ENCODE measurements around the gene WDR20. TPM values are rescaled to one million over a fixed set of nuclear protein-coding genes. Genes with fewer than 3 reads are reported as not detected.
A peak's percentile ranks its signal among the peaks of the same experiment; 100 is the strongest.

The WDR20 gene
- total RNA-seq, 4 donors from 2014 or later = 27.3 to 39.4 (median 33.0) TPM

- Histone ChIP-seq H3K27me3 (no peaks in the 10 kb centered on the region), H3K27ac (no peak overlapping the region), H3K4me3 (no peak overlapping the region), H3K4me1 (no peaks in the 10 kb centered on the region), H3K9me3 (no peaks in the 10 kb centered on the region), H3K36me3 (peaks cover 70% of the 10 kb centered on the region)
- TF ChIP-seq POLR2AphosphoS5 (IDR thresholded peaks at IDR 0.05) (no peak), CTCF (IDR thresholded peaks at IDR 0.05) (no peak), POLR2A (IDR thresholded peaks at IDR 0.05) (no peak), EP300 (IDR thresholded peaks at IDR 0.05) (no peak)
- DNase-seq (ENCODE audit: low spot score in 2 of 2) = no peak
- WGBS = 93% methylated on average over 13 of the region's 13 CpGs
Observed at GRCh38 chr14:102207831-102208365, 68.2 kb downstream of the WDR20 start.

DNA sequence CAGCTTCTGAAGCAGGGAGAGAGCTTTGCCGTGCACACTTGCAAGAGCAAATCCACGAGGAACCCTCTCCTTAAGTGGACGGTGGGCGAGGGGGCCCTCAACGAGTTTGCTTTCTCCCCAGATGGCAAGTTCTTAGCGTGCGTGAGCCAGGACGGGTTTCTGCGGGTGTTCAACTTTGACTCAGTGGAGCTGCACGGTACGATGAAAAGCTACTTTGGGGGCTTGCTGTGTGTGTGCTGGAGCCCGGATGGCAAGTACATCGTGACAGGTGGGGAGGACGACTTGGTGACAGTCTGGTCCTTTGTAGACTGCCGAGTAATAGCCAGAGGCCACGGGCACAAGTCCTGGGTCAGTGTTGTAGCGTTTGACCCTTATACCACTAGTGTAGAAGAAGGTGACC is 69.0 kb downstream of the WDR20 start:
- no peak overlapping the region for H3K27ac ChIP-seq
- no peak overlapping the region for H3K4me3 ChIP-seq
- WGBS = 97% methylated on average over 15 of the region's 17 CpGs
- H3K27me3 ChIP-seq = no peaks in the 10 kb centered on the region
- peaks cover 73% of the 10 kb centered on the region for H3K36me3 ChIP-seq
- H3K9me3 ChIP-seq = no peaks in the 10 kb centered on the region
- no peak for TF ChIP-seq POLR2AphosphoS5 (IDR thresholded peaks at IDR 0.05)
- no peak for TF ChIP-seq POLR2A (IDR thresholded peaks at IDR 0.05)
- no peak for TF ChIP-seq EP300 (IDR thresholded peaks at IDR 0.05)
- TF ChIP-seq CTCF (IDR thresholded peaks at IDR 0.05) = no peak
- H3K4me1 ChIP-seq = no peaks in the 10 kb centered on the region
- DNase-seq (ENCODE audit: low spot score in 2 of 2) = no peak

DNA sequence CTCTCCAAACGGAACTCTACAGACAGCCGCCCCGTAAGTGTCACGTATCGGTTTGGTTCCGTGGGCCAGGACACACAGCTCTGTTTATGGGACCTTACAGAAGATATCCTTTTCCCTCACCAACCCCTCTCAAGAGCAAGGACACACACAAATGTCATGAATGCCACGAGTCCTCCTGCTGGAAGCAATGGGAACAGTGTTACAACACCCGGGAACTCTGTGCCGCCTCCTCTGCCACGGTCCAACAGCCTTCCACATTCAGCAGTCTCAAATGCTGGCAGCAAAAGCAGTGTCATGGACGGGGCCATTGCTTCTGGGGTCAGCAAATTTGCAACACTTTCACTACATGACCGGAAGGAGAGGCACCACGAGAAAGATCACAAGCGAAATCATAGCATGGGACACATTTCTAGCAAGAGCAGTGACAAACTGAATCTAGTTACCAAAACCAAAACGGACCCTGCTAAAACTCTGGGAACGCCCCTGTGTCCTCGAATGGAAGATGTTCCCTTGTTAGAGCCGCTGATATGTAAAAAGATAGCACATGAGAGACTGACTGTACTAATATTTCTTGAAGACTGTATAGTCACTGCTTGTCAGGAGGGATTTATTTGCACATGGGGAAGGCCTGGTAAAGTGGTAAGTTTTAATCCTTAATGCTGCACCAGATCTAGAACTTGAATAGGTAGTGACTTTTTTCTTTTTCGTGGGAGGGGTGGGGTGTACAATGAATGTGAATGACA is 69.7 kb downstream of the WDR20 start:
- no peak overlapping the region for H3K27ac ChIP-seq

DNA sequence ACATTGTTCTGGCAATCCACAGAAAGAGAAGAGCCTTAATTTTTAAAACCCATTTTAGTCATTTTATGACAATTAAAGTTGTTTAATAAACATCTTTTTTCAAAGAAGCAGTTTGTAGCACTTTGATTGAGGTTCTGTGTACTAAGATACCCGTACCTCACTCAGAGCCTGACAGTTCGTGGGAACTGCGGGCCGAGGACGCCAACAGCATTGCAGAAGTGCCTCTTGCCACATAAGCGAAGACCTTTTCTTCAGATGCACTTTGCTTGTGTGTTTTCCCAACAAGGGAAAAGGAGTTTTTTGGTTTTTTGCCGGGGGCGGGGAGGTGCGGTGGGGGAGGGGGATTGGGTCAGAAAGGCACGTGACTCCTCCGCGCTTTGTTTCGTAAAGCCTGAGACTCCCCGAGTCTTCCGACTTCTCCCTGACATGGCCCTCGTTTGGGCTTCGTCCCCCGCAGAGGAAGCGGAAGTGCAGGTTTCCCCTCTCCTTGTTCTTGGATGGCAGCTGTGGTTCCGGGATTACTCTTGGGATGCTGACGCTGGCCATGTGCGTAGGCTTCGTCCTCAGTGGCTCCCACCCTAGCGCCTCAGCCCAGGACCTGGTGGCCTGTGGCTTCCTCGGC is 70.8 kb downstream of the WDR20 start:
- no peaks in the 10 kb centered on the region for H3K9me3 ChIP-seq
- H3K4me1 ChIP-seq = peaks cover 4% of the 10 kb centered on the region
- TF ChIP-seq CTCF (IDR thresholded peaks at IDR 0.05) = no peak
- no peak for TF ChIP-seq EP300 (IDR thresholded peaks at IDR 0.05)
- TF ChIP-seq POLR2AphosphoS5 (IDR thresholded peaks at IDR 0.05) = no peak
- TF ChIP-seq POLR2A (IDR thresholded peaks at IDR 0.05) = no peak
- H3K4me3 ChIP-seq = no peak overlapping the region
- no peak overlapping the region for H3K27ac ChIP-seq
- 91% methylated on average over 25 of the region's 25 CpGs for WGBS
- no peak for DNase-seq (ENCODE audit: low spot score in 2 of 2)
- H3K27me3 ChIP-seq = no peaks in the 10 kb centered on the region
- H3K36me3 ChIP-seq = peaks cover 62% of the 10 kb centered on the region

More for the DNA sequence above, 69.7 kb downstream of the WDR20 start:
- TF ChIP-seq EP300 (IDR thresholded peaks at IDR 0.05) (no peak), POLR2A (IDR thresholded peaks at IDR 0.05) (no peak), POLR2AphosphoS5 (IDR thresholded peaks at IDR 0.05) (no peak), CTCF (IDR thresholded peaks at IDR 0.05) (peak in 1 of 2 donors; percentile 19)
- H3K9me3 ChIP-seq = no peaks in the 10 kb centered on the region
- H3K27me3 ChIP-seq = no peaks in the 10 kb centered on the region
- H3K36me3 ChIP-seq = peaks cover 74% of the 10 kb centered on the region
- no peaks in the 10 kb centered on the region for H3K4me1 ChIP-seq
- H3K4me3 ChIP-seq = no peak overlapping the region
- WGBS = 78% methylated on average over 19 of the region's 19 CpGs
- no peak for DNase-seq (ENCODE audit: low spot score in 2 of 2)

DNA sequence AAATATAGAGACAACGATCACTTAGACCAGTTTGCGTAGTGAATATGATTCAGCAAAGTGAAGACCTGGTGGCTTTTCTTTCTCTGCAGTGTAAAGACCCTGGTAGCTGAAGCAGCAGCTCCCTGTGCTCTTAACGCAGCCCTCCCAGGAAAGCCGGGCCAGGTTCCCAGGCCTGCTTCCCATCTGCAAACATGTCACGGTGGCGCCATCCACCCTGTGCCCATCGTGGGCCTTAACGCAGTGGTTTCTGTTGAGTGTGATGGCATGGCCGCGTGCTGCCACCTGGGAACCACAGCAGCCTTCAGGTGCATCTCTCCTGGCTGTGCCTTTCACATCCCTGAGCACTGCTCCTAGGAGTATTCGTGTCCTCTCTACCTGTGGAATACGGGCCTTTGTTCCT is 71.5 kb downstream of the WDR20 start:
- no peaks in the 10 kb centered on the region for H3K27me3 ChIP-seq
- no peak for DNase-seq (ENCODE audit: low spot score in 2 of 2)
- H3K27ac ChIP-seq = no peak overlapping the region
- H3K9me3 ChIP-seq = no peaks in the 10 kb centered on the region
- H3K4me1 ChIP-seq = peaks cover 9% of the 10 kb centered on the region
- TF ChIP-seq CTCF (IDR thresholded peaks at IDR 0.05) = no peak
- TF ChIP-seq POLR2A (IDR thresholded peaks at IDR 0.05) = no peak
- TF ChIP-seq POLR2AphosphoS5 (IDR thresholded peaks at IDR 0.05) = no peak
- no peak for TF ChIP-seq EP300 (IDR thresholded peaks at IDR 0.05)
- WGBS = 97% methylated on average over 12 of the region's 12 CpGs
- no peak overlapping the region for H3K4me3 ChIP-seq
- H3K36me3 ChIP-seq = peaks cover 62% of the 10 kb centered on the region

Data from suprapubic skin (tissue), 4 donors.